ENCODE results near the gene NUP107. TPM values are rescaled to one million over a fixed set of nuclear protein-coding genes. Genes with fewer than 3 reads are reported as not detected.
"Not testable (repeated sequence)": the region's sequence is repeated elsewhere in the genome, so short reads cannot be mapped to it uniquely, and the experiment has no call there.

Gene NUP107
- total RNA-seq, 4 donors from 2014 or later, result 6.4 to 29.2 (median 22.6) TPM

DNA sequence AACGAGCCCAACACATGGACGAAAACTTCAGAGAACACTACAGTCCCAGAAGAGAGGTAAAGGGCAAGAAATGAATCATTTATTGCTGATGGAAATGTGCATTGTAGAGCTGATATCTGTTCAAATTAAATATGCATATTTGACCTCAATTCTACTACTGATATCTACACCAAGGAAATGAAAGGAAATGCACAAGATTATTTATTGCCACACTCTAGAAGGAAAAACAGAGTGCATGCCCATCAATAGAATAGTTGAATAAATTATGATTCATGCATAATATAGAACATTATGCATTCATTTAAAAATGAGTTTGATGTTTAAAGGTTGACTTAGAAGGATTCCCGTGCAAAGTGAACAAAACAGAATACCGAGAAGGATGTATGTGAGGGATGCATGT, 15.6 kb upstream of the NUP107 start:
- no peak overlapping the region for H3K4me3 ChIP-seq
- H3K9me3 ChIP-seq, result no peaks in the 10 kb centered on the region
- no peaks in the 10 kb centered on the region for H3K36me3 ChIP-seq
- peaks cover 0 to 5% (median 2%) of the 10 kb centered on the region in 4 donors for H3K4me1 ChIP-seq
- TF ChIP-seq POLR2A (IDR thresholded peaks at IDR 0.05) (no peak), POLR2AphosphoS5 (IDR thresholded peaks at IDR 0.05) (no peak)
- TF ChIP-seq, protein P1, sequence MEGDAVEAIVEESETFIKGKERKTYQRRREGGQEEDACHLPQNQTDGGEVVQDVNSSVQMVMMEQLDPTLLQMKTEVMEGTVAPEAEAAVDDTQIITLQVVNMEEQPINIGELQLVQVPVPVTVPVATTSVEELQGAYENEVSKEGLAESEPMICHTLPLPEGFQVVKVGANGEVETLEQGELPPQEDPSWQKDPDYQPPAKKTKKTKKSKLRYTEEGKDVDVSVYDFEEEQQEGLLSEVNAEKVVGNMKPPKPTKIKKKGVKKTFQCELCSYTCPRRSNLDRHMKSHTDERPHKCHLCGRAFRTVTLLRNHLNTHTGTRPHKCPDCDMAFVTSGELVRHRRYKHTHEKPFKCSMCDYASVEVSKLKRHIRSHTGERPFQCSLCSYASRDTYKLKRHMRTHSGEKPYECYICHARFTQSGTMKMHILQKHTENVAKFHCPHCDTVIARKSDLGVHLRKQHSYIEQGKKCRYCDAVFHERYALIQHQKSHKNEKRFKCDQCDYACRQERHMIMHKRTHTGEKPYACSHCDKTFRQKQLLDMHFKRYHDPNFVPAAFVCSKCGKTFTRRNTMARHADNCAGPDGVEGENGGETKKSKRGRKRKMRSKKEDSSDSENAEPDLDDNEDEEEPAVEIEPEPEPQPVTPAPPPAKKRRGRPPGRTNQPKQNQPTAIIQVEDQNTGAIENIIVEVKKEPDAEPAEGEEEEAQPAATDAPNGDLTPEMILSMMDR (IDR thresholded peaks at IDR 0.05), result no peak
- H3K27ac ChIP-seq, result no peak overlapping the region
- H3K27me3 ChIP-seq, result no peaks in the 10 kb centered on the region
- intact Hi-C loops (cut with DNase I; ENCODE audit: low total_unique reads), result no loop called here
- in situ Hi-C loops (cut with MboI; ENCODE audit: low pct_ligation_motif_present in 1 of 4, low pct_unique_long_range_greater_than_20kb in 1 of 4, low sequenced_read_pairs in 3 of 4), result no loop called here
- WGBS, 2 donors (ENCODE audit: low coverage in 1 of 2), result 82 to 83% methylated on average over 4 of the region's 4 CpGs
- no peak for DNase-seq

DNA sequence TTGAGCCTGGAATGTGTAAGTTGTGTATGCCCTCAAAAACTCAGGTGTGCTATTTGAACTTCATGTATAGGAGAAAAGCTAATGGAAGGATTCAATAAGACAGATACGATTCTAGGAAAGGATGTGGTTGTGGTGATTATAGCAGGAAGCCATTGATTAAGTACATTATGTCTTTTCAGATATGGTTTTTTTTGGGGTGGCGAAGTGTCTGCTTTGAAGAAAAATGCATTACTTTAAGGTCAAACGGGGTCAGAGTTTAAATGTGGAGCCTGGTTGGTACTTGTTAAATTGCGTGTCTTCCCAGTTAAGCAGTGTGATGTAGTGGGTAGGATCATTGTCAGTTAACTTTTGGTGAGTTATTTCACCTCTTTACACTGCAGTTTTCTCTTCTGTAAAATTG, 13.0 kb upstream of the NUP107 start:
- Histone ChIP-seq H3K27ac (no peak overlapping the region), H3K4me3 (no peak overlapping the region), H3K27me3 (no peaks in the 10 kb centered on the region), H3K9me3 (no peaks in the 10 kb centered on the region), H3K36me3 (no peaks in the 10 kb centered on the region), H3K4me1 (peaks cover 0 to 10% (median 5%) of the 10 kb centered on the region in 4 donors)
- intact Hi-C loops (cut with DNase I; ENCODE audit: low total_unique reads) (no loop called here), in situ Hi-C loops (cut with MboI; ENCODE audit: low pct_ligation_motif_present in 1 of 4, low pct_unique_long_range_greater_than_20kb in 1 of 4, low sequenced_read_pairs in 3 of 4) (no loop called here)
- DNase-seq, result no peak
- TF ChIP-seq, protein P1 (IDR thresholded peaks at IDR 0.05), result no peak
- TF ChIP-seq EP300 (IDR thresholded peaks at IDR 0.05; ENCODE audit: low read depth) (no peak), POLR2A (IDR thresholded peaks at IDR 0.05) (no peak), POLR2AphosphoS5 (IDR thresholded peaks at IDR 0.05) (no peak)
- WGBS, 2 donors (ENCODE audit: low coverage in 1 of 2), result 79 to 82% methylated on average over 4 of the region's 4 CpGs

DNA sequence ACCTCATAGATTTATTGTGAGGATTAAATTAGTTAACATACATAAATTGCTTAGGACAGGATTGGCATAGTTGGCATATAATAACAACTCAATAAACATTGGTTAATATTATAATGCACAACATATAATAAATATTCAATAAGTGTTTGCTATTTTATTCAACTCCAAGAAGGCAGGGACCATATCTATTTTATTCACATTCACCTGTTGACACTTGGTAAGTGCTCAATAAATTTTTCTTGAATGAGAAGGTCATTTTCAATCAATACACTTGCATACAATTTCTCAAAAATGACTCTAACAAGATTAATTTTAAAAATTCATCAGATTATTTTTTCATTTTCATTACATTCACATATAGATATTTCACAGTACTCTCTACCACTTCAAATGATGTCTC, 12.4 kb upstream of the NUP107 start:
- no peak overlapping the region for H3K27ac ChIP-seq
- DNase-seq, result no peak
- intact Hi-C loops (cut with DNase I; ENCODE audit: low total_unique reads), result no loop called here
- peaks cover 0 to 10% (median 5%) of the 10 kb centered on the region in 4 donors for H3K4me1 ChIP-seq
- H3K27me3 ChIP-seq, result no peaks in the 10 kb centered on the region
- H3K9me3 ChIP-seq, result no peaks in the 10 kb centered on the region
- no peaks in the 10 kb centered on the region for H3K36me3 ChIP-seq
- TF ChIP-seq, protein P1 (IDR thresholded peaks at IDR 0.05), result no peak
- TF ChIP-seq POLR2AphosphoS5 (IDR thresholded peaks at IDR 0.05) (no peak), POLR2A (IDR thresholded peaks at IDR 0.05) (no peak), EP300 (IDR thresholded peaks at IDR 0.05; ENCODE audit: low read depth) (no peak)
- in situ Hi-C loops (cut with MboI; ENCODE audit: low pct_ligation_motif_present in 1 of 4, low pct_unique_long_range_greater_than_20kb in 1 of 4, low sequenced_read_pairs in 3 of 4), result no loop called here
- H3K4me3 ChIP-seq, result no peak overlapping the region

DNA sequence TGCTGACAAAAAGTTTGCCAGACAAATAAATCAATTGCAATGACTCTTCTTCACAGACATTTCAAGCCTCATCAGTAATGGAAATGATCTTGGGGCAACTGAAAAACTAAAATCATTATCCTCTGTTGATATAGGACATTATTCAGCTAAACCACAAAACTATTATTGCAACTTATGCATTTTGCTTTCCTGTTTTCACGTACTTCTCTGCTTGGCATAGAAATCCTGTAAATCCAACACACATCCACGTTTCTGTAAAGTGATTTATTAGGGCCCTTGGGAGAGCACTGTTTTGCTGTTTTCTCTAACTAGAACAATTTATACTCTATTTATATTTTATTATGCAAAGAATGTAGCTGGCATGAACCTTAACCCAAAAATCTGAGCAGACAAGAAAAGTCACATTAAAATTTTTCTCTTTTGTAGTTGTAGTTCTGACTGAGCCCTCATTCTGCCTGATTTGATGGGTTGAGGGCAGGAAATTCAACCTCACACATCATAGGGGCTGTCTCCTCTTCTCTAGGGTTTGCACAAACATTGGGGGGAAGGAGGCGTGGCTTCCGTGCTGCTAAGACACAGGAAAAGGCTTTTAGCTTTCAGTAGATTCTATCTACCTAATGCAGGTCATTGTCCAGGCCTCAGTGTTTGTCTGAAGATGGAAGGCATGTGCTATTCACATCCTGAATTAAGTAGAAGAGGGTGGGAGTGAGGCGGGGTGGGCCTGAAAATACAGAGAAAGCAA, 11.5 kb upstream of the NUP107 start:
- Histone ChIP-seq H3K9me3 (no peaks in the 10 kb centered on the region), H3K27ac (peak overlapping the region in 2 of 4 donors; percentile 29 to 39), H3K27me3 (no peaks in the 10 kb centered on the region), H3K4me3 (no peak overlapping the region), H3K4me1 (peaks cover 0 to 10% (median 5%) of the 10 kb centered on the region in 4 donors), H3K36me3 (no peaks in the 10 kb centered on the region)
- intact Hi-C loops (cut with DNase I; ENCODE audit: low total_unique reads), result no loop called here
- in situ Hi-C loops (cut with MboI; ENCODE audit: low pct_ligation_motif_present in 1 of 4, low pct_unique_long_range_greater_than_20kb in 1 of 4, low sequenced_read_pairs in 3 of 4), result loop anchor here (25.0 kb wide), 2 partner anchors 313 to 338 kb away; partner anchors contain the start of gene MDM1 (in 1 of the 4)
- peak; percentile 64 for DNase-seq
- TF ChIP-seq POLR2AphosphoS5 (IDR thresholded peaks at IDR 0.05), result no peak
- 45 to 53% methylated on average over 5 of the region's 5 CpGs for WGBS, 2 donors (ENCODE audit: low coverage in 1 of 2)

DNA sequence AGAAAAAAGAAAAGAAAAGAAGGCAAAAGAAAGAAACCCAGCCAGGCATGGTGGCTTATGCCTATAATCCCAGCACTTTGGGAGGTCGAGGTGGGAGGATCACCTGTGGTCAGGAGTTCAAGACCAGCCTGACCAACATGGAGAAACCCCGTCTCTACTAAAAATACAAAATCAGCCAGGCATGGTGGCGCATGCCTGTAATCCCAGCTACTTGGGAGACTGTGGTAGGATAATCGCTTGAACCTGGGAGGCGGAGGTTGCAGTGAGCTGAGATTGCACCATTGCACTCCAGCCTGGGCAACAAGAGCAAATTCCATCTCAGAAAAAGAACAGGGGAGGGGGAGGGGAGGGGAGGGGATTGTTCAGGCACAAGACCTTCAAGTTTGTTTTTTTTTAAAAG, 9.9 kb upstream of the NUP107 start:
- H3K9me3 ChIP-seq; H3K4me3 ChIP-seq; H3K27me3 ChIP-seq; H3K36me3 ChIP-seq; DNase-seq; intact Hi-C loops (cut with DNase I; ENCODE audit: low total_unique reads): not testable (repeated sequence)
- Histone ChIP-seq H3K27ac (peak overlapping the region in 3 of 4 donors; percentile 22 to 47 (median 32)), H3K4me1 (peaks cover 0 to 10% (median 5%) of the 10 kb centered on the region in 4 donors)
- in situ Hi-C loops (cut with MboI; ENCODE audit: low pct_ligation_motif_present in 1 of 4, low pct_unique_long_range_greater_than_20kb in 1 of 4, low sequenced_read_pairs in 3 of 4), result loop anchor here (25.0 kb wide), 2 partner anchors 315 to 340 kb away; partner anchors contain the start of gene MDM1 (in 1 of the 4)
- WGBS, 2 donors (ENCODE audit: low coverage in 1 of 2), result 95% methylated on average over 5 of the region's 5 CpGs; no CpG with 5 or more reads in 1 of the 2 donors

Measured in transverse colon (tissue), 4 donors.